ENCODE measurements around the gene HECW1.

The HECW1 gene

DNA sequence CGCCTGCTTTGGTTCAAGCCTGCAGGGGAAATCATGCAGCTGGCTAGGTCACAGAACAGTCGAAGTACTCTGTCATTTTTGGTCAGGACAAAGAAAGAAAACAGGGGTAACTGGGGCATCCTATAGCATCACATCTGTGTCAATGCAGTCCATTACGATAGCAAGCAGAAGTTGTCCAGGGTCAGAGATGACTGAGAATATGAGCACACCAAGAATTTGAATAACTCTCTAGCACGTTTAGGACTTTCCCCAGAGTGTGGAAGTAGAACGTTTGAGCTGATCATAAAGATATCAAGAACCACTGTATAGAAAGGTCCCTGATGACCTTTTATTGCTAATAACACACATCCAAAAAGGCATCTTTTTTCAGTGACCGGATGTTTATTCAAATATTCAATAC lies 12.7 kb upstream of the HECW1 start:
- DNase-seq (ENCODE audit: extremely low read depth, low read depth): no peak
- TF ChIP-seq, protein P1, sequence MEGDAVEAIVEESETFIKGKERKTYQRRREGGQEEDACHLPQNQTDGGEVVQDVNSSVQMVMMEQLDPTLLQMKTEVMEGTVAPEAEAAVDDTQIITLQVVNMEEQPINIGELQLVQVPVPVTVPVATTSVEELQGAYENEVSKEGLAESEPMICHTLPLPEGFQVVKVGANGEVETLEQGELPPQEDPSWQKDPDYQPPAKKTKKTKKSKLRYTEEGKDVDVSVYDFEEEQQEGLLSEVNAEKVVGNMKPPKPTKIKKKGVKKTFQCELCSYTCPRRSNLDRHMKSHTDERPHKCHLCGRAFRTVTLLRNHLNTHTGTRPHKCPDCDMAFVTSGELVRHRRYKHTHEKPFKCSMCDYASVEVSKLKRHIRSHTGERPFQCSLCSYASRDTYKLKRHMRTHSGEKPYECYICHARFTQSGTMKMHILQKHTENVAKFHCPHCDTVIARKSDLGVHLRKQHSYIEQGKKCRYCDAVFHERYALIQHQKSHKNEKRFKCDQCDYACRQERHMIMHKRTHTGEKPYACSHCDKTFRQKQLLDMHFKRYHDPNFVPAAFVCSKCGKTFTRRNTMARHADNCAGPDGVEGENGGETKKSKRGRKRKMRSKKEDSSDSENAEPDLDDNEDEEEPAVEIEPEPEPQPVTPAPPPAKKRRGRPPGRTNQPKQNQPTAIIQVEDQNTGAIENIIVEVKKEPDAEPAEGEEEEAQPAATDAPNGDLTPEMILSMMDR (IDR thresholded peaks at IDR 0.05; ENCODE audit: low read depth, low read length): no peak

DNA sequence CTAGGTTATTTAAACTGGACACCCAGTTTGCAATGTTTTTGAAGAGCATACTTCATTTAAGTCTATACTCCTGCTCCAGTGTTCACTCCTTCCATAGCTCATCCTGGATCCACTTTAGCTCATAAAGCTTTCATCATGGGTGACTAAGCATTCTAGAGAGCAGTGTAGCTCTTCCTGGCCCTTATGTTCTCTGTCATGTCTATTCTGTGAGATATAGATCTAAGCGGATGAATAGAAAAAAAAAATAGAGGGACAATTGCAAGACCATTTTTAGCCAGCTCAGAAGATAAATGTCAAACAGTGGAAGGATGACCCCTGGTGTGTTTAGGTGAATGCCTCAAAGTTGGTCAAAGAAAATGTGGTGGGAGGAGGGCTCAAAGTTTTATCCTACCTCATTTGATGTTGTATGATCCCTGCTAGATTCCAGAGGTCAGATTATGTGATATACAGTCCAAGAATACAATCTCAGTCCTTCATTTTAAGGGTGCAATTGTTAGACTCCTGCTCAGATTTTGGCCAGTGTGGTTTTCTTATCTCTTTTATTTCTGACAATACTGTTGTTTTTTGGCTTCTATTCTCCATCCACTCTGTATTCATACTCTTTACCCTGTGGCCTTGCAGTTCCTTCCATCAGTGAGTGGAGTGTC lies 7.5 kb upstream of the HECW1 start:
- no peak for DNase-seq (ENCODE audit: extremely low read depth, low read depth)
- TF ChIP-seq, protein P1 (IDR thresholded peaks at IDR 0.05; ENCODE audit: low read depth, low read length): no peak

DNA sequence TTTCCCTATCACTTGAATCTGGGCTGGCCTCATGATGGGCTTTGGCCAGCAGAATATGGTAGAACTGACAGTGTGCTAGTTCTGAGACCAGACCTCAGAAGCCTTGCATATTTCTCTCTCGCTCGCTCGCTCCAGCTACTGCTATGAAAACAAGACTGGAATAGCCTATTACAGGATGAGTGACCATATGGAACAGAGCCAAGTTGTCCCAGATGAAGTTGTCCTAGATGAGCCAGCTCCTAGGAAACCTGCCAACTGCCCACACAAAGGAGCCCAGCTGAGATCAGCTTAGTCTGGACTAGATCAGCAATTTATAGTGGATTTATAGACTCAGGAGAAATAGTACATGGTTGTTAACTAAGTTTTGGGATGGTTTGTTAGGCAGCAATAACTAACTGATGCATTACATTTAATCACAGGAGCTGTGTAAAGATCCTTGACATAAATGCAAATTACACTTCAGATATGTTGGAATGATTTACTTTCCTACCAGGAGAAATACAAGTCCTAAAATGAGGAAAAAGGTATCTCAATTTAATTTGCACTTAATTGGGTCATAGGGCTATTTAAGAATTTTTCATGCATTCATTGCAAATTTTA lies 6.8 kb upstream of the HECW1 start:
- TF ChIP-seq, protein P1 (IDR thresholded peaks at IDR 0.05; ENCODE audit: low read depth, low read length): no peak
- no peak for DNase-seq (ENCODE audit: extremely low read depth, low read depth)

DNA sequence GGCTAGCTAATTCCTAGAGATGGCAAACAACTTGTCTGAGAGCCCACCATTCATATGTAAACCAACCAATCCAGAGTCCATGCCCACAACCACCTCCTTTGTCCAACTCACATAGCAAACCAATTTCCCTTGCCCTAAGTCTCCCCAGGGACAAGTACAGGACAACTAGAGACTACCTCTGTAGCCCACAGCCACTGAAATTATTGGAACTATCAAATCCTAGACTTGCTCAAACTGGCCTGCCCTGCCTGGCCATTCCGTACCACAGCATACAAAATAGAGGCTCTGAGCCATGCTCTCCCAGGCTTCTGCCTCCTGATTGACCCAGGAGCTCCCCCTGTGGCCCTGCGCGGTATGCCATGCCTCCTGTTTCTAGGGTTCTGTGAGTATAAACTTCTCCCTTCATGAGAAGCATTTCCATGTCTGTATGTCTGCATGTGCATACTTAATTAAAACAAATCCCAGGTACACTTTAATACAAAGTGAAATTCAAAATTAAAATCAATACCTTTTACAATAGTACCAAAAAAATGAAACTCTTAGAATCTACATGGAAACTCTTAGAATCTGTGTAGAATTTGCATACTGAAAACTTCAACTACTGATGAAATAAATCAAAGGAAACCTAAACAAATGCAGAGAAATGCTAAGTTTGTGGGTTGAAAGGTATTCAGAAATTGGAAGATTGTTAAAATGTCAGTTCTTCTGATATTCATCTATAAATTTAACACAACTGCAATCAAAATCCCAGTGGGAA lies 4.0 kb upstream of the HECW1 start:
- TF ChIP-seq, protein P1 (IDR thresholded peaks at IDR 0.05; ENCODE audit: low read depth, low read length): peak; percentile 96
- no peak for DNase-seq (ENCODE audit: extremely low read depth, low read depth)

DNA sequence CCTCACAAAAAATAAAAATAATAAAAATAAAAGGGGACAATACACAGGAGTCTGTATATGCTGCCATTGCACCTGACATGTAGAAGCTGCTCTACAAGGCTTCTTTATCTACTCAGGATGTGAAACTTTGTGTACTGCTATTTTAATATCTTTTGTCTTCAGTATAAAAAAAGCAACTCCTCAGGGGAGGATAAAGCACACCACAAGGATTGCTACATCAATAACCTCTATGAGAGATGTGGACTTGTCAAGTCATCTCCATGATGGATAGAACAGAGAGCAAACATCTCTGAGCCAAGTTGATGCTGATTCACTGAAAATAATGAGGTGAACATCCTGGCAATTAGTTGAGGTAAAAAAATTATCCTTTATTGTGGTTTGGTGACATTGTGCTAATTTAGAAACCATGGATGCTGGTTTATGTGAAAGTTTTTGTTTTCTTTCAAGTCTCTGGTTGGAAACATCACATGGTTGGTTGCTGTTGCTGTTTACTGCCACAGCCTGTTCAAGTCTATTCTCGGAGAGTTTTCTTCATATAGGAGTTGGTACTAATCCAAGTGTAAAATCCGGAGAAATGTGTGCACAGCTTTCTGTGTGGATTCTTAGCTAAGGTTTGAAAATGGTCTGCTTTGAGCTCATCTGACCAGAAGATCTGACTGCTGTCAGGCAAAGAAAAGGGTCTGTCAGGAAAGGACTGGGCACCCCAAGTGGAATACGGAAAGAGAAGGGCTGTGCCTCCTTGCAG lies 1.5 kb upstream of the HECW1 start:
- DNase-seq (ENCODE audit: extremely low read depth, low read depth): no peak
- TF ChIP-seq, protein P1 (IDR thresholded peaks at IDR 0.05; ENCODE audit: low read depth, low read length): no peak

DNA sequence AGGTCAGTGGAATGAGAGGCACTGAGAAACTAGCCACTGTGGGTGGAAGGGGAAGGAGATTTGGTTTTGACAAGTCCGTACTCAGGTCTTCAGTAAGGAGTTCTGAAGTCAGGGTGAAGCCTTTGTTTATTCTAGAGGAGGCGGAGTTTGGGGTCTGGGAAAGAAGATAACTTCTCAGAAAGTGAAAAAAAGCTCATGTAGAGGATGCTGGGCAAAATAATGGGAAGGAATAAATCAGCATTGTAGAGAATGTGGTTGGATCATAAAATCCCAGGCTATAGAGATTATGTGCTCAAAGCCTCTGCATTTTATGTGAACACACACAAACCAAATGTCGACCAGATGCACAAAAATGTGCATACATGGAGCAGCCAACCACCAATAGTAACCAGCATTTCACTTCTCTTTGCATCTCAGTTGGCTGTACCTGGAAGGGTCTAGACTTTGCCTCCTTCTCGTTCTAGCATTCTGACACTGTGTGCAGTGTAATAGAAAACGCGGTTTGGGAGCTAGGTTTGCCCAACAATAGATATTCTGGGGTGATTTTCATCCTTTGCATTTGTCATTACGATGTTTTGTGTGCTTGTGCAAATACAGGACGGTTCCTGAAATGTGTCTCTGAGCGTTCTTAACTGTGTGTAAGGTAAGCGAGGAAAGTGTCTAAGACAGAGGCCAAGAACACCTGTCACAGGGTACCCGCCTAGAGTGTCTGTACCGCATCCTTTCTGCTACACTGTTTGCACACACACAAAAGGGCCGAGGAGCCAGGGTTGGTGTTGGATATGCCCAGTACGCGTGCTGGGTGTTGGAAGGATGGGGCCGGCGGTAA lies 603 bp upstream of the HECW1 start:
- no peak for DNase-seq (ENCODE audit: extremely low read depth, low read depth)
- TF ChIP-seq, protein P1 (IDR thresholded peaks at IDR 0.05; ENCODE audit: low read depth, low read length): no peak

Measured in AG09319 (cell line).